K562 (cell line): Measurements from ENCODE around the gene TRIM69. TPM values are rescaled to one million over a fixed set of nuclear protein-coding genes. Genes with fewer than 3 reads are reported as not detected.

Experiments used
- ADNP ChIP-seq: fragments of 200-800 bp; sonication (Bioruptor generic); IDR thresholded peaks from 2 replicates; pipeline ENCODE4 v1.6.1; 2016; ENCODE audit warnings: missing genetic modification characterization, missing compliant biosample characterization
- BDP1 ChIP-seq: IDR thresholded peaks from 3 replicates; pipeline ENCODE4 v1.6.1; 2011; ENCODE audit not compliant: insufficient read length, insufficient read depth
- COPS2 ChIP-seq: fragments of 450-650 bp; conservative IDR thresholded peaks from 2 replicates; pipeline ENCODE4 v1.6.1; 2016; ENCODE audit warnings: mild to moderate bottlenecking, moderate library complexity
- KAT7 ChIP-seq: sonication (generic); formaldehyde crosslinking; IDR thresholded peaks from 2 replicates; pipeline ENCODE4 v1.8.0; 2022; ENCODE audit warnings: missing genetic modification reagents, mild to moderate bottlenecking, borderline replicate concordance
- MCM3 ChIP-seq: fragments of 450-650 bp; IDR thresholded peaks from 2 replicates; pipeline ENCODE4 v1.6.1; 2016
- NCOA6 ChIP-seq: fragments of 450-650 bp; IDR thresholded peaks from 2 replicates; pipeline ENCODE4 v1.6.1; 2017; ENCODE audit warnings: mild to moderate bottlenecking
- NFATC3 ChIP-seq: fragments of 450-650 bp; IDR thresholded peaks from 2 replicates; pipeline ENCODE4 v1.6.1; 2017; ENCODE audit warnings: mild to moderate bottlenecking
- NFRKB ChIP-seq: fragments of 450-650 bp; IDR thresholded peaks from 2 replicates; pipeline ENCODE4 v1.6.1; 2016; ENCODE audit warnings: low read depth
- POLR2AphosphoS5 ChIP-seq: IDR thresholded peaks from 2 replicates; pipeline ENCODE4 v1.6.1; 2011; ENCODE audit warnings: mild to moderate bottlenecking, low read depth, low read length, moderate library complexity; ENCODE audit not compliant: control insufficient read depth, insufficient read depth
- SIRT6 ChIP-seq: IDR thresholded peaks from one replicate; pipeline ENCODE4 v1.6.1; 2012; ENCODE audit warnings: low read depth, mild to moderate bottlenecking, control low read depth, inconsistent platforms, low read length, moderate library complexity
- TRIM28 ChIP-seq: fragments of 450-650 bp; IDR thresholded peaks from 2 replicates; pipeline ENCODE4 v1.6.1; 2017
- ZNF212 ChIP-seq: fragments of 450-650 bp; formaldehyde crosslinking; IDR thresholded peaks from 2 replicates; pipeline ENCODE4 v1.4.0; 2020; ENCODE audit warnings: mild to moderate bottlenecking
- ZNF23 ChIP-seq: fragments of 250-450 bp; sonication (Bioruptor Pico); IDR thresholded peaks from 2 replicates; pipeline ENCODE4 v1.4.0; 2020; ENCODE audit warnings: mild to moderate bottlenecking
- polyA plus RNA-seq, 8 experiments: library from polyadenylated mRNA; depleted of rRNA in 4 of 8; stranded (reverse) in 5 of 8; unstranded in 3 of 8; fragments of >200 nt; fragmentation: Nextera tagmentation in 2 of 8; fragmentation: Illumina TruSeq in 1 of 8; extraction: Ambion mirVana in 2 of 8; extraction: Trizol in 1 of 8; gene quantifications; 2 replicates each; pipeline versions ENCODE4 v1.2.1 to v1.2.3, GENCODE V29; 2011 to 2014; ENCODE audit warnings: inconsistent platforms in 1 of 8, missing spikeins in 1 of 8
- total RNA-seq, 7 experiments: library from RNA; depleted of rRNA in 6 of 7; stranded (reverse); fragments of >200 nt in 6 of 7; fragmentation: Illumina TruSeq in 2 of 7; extraction: Trizol in 2 of 7; gene quantifications; 2 replicates each; pipeline versions ENCODE4 v1.2.1 to v1.2.3, GENCODE V29; 2011 to 2021; ENCODE audit warnings: low replicate concordance in 1 of 7
- TF ChIP-seq, protein P1 (sequence below): fragments of 200-400 bp; formaldehyde crosslinking; IDR thresholded peaks from 2 replicates; pipeline ENCODE4 v1.6.1; 2017; ENCODE audit warnings: mild to moderate bottlenecking, low read depth, low read length, moderate library complexity
- TF ChIP-seq, protein P2 (sequence below): fragments of 250-450 bp; sonication (Bioruptor Pico); IDR thresholded peaks from 2 replicates; pipeline ENCODE4 v1.4.0; 2020; ENCODE audit warnings: mild to moderate bottlenecking
- TF ChIP-seq, protein P3 (sequence below): sonication (generic); formaldehyde crosslinking; IDR thresholded peaks from 2 replicates; pipeline ENCODE4 v1.8.0; 2023; ENCODE audit warnings: missing genetic modification reagents, mild to moderate bottlenecking, borderline replicate concordance
- TF ChIP-seq, protein P4 (sequence below): fragments of 450-650 bp; IDR thresholded peaks from 2 replicates; pipeline ENCODE4 v1.6.1; 2016; ENCODE audit warnings: missing biosample characterization, missing genetic modification characterization

Gene TRIM69
- total and polyA plus RNA-seq, 9 of the 15 experiments (the other 6 are each of a cell fraction or from before 2014, with no cell fraction given): 1.0 to 4.3 (median 2.3) TPM

DNA sequence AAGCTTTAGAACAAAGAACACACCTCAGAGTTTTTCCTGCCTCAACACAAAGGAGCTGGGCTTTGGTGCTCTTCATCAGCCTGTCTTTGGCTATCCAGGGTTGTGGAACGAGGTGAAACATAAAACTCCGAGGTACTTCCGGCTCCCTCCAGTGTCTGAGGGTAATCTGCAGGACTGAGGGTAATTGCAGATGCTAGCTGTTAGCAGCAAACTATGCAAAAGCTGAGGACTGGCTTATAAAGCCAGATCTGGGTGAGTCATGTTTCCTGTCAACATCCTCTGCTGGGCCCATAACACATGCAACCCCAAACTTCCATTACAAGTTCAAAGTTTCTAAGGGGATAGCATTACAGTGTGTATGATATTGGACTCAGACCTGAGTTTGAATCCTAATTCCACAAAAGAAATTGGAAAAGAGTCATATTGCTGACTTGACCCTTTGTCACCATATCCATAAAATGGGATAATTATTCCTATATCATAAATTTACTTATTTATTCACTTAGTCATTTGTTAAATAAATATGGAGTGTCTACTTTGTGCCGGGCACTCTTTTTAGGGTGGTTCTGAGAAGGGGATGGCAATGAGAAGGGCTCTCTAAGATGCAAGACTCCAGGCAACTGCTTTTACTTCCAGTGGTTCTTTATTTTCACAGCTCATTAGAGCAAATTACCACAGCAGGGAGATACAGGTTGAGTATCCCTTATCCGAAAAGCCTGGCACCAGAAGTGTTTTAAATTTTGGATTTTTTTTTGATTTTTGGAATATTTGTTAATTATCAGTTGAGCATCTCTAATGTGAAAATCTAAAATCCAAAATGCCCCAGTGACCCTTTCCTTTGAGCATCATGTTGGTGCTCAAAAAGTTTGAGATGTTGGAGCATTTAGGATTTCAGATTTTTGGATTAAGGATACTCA is 9.5 kb upstream of the TRIM69 start (continued):
- TF ChIP-seq ZNF23 (CRISPR knock-in tag): no peak
- peak; percentile 49; the same call in 1 of the 2 replicates for TF ChIP-seq ZNF212
- TF ChIP-seq, protein P1, sequence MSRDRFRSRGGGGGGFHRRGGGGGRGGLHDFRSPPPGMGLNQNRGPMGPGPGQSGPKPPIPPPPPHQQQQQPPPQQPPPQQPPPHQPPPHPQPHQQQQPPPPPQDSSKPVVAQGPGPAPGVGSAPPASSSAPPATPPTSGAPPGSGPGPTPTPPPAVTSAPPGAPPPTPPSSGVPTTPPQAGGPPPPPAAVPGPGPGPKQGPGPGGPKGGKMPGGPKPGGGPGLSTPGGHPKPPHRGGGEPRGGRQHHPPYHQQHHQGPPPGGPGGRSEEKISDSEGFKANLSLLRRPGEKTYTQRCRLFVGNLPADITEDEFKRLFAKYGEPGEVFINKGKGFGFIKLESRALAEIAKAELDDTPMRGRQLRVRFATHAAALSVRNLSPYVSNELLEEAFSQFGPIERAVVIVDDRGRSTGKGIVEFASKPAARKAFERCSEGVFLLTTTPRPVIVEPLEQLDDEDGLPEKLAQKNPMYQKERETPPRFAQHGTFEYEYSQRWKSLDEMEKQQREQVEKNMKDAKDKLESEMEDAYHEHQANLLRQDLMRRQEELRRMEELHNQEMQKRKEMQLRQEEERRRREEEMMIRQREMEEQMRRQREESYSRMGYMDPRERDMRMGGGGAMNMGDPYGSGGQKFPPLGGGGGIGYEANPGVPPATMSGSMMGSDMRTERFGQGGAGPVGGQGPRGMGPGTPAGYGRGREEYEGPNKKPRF: no peak
- TF ChIP-seq ADNP: no peak
- TF ChIP-seq TRIM28: no peak
- TF ChIP-seq, protein P2, sequence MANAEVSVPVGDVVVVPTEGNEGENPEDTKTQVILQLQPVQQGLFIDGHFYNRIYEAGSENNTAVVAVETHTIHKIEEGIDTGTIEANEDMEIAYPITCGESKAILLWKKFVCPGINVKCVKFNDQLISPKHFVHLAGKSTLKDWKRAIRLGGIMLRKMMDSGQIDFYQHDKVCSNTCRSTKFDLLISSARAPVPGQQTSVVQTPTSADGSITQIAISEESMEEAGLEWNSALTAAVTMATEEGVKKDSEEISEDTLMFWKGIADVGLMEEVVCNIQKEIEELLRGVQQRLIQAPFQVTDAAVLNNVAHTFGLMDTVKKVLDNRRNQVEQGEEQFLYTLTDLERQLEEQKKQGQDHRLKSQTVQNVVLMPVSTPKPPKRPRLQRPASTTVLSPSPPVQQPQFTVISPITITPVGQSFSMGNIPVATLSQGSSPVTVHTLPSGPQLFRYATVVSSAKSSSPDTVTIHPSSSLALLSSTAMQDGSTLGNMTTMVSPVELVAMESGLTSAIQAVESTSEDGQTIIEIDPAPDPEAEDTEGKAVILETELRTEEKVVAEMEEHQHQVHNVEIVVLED (CRISPR knock-in tag): no peak
- no peak for TF ChIP-seq NFRKB
- no peak for TF ChIP-seq NCOA6
- TF ChIP-seq MCM3: no peak
- TF ChIP-seq SIRT6: no peak
- TF ChIP-seq COPS2: no peak
- TF ChIP-seq BDP1: no peak
- no peak for TF ChIP-seq NFATC3
- TF ChIP-seq POLR2AphosphoS5: peak; percentile 94
- TF ChIP-seq, protein P3, sequence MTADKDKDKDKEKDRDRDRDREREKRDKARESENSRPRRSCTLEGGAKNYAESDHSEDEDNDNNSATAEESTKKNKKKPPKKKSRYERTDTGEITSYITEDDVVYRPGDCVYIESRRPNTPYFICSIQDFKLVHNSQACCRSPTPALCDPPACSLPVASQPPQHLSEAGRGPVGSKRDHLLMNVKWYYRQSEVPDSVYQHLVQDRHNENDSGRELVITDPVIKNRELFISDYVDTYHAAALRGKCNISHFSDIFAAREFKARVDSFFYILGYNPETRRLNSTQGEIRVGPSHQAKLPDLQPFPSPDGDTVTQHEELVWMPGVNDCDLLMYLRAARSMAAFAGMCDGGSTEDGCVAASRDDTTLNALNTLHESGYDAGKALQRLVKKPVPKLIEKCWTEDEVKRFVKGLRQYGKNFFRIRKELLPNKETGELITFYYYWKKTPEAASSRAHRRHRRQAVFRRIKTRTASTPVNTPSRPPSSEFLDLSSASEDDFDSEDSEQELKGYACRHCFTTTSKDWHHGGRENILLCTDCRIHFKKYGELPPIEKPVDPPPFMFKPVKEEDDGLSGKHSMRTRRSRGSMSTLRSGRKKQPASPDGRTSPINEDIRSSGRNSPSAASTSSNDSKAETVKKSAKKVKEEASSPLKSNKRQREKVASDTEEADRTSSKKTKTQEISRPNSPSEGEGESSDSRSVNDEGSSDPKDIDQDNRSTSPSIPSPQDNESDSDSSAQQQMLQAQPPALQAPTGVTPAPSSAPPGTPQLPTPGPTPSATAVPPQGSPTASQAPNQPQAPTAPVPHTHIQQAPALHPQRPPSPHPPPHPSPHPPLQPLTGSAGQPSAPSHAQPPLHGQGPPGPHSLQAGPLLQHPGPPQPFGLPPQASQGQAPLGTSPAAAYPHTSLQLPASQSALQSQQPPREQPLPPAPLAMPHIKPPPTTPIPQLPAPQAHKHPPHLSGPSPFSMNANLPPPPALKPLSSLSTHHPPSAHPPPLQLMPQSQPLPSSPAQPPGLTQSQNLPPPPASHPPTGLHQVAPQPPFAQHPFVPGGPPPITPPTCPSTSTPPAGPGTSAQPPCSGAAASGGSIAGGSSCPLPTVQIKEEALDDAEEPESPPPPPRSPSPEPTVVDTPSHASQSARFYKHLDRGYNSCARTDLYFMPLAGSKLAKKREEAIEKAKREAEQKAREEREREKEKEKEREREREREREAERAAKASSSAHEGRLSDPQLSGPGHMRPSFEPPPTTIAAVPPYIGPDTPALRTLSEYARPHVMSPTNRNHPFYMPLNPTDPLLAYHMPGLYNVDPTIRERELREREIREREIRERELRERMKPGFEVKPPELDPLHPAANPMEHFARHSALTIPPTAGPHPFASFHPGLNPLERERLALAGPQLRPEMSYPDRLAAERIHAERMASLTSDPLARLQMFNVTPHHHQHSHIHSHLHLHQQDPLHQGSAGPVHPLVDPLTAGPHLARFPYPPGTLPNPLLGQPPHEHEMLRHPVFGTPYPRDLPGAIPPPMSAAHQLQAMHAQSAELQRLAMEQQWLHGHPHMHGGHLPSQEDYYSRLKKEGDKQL (CRISPR knock-in tag): no peak
- TF ChIP-seq, protein P4, sequence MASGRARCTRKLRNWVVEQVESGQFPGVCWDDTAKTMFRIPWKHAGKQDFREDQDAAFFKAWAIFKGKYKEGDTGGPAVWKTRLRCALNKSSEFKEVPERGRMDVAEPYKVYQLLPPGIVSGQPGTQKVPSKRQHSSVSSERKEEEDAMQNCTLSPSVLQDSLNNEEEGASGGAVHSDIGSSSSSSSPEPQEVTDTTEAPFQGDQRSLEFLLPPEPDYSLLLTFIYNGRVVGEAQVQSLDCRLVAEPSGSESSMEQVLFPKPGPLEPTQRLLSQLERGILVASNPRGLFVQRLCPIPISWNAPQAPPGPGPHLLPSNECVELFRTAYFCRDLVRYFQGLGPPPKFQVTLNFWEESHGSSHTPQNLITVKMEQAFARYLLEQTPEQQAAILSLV (tag): no peak
- TF ChIP-seq KAT7 (CRISPR knock-in tag): no peak
